ENCODE measurements around the gene SAA4.
"Not testable (repeated sequence)": the region's sequence is repeated elsewhere in the genome, so short reads cannot be mapped to it uniquely, and the experiment has no call there.

Gene SAA4

DNA sequence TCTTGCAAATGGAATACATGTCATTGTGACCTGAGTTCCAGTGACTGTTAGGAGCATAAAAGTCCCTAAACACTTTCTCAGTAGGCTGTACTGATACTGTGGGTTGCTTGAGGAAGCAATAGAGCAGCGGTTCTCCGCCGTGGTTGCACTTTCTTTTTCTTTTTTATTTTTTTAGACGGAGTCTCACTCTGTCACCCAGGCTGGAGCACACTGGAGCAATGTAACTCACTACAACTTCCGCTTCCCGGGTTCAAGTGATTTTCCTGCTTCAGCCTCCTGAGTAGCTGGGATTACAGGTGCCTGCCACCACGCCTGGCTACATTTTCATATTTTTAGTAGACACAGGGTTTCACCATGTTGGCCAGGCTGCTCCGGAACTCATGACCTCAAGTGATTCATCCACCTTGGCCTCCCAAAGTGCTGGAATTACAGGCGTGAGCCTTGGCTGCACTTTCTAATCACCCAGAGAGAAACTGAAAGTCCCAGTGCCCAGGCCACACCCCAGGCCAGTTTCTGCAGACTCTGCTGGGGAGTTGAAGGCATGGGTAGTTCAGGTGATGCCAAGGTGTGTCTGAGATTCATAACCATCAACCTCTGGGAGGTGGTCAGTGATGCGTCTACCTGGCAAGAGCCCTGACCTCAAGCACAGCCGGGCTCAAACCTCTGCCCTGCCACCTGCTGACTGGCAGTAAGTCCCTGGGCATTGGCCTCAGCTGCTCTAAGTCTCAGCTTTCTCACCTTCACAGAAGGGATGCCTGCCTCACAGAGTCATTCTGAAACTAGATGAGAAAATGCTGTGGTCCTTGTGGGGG, 10.0 kb upstream of the SAA4 start:
- peak; percentile 73 for DNase-seq

DNA sequence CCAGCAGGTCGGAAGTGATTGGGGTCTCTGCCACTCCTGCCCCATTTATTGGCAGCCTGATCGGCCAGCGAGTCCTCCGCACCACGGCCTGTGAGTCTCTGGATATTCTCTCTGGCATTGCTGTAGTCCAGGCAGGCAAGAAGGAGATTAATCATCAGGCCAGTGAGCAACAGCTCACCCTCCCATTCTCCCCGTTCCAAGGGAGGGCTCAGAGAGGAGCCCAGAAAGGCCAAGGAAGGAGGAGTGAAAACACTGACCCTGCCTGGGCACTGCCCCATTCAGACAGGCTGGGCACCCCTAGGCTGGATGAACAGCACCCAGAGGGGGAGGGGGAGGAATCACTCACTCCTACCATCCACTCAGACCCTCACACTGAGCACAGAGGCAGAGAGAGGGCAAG, 8.8 kb upstream of the SAA4 start:
- DNase-seq, result no peak

DNA sequence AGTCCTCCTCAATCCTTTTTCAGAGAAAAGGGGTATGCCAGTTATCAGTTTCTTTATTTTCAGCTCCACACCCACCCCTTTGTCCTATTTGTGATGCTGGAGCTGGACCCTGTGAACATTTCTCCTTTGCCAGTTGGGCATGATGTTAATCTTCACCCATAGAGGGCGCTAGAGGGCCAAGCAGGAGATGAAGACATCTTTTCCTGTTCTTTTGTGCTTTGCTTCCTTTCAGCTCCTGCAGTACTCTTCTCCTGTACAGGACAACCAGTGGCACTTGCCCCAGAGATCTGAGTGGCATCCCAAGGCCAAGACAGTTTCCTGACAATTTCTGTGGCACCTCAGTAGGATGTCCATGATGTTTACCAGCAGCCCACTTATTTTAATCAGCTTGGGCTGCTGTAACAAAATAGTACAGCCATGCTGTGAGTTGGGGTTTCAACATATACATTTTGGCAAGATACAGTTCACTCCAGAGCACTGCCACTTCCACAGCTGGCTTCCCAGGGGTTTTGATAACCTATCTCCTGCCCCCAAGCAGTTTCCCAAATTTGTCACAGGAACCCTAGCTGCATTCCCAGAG, 7.3 kb upstream of the SAA4 start:
- DNase-seq, result peak; percentile 88

DNA sequence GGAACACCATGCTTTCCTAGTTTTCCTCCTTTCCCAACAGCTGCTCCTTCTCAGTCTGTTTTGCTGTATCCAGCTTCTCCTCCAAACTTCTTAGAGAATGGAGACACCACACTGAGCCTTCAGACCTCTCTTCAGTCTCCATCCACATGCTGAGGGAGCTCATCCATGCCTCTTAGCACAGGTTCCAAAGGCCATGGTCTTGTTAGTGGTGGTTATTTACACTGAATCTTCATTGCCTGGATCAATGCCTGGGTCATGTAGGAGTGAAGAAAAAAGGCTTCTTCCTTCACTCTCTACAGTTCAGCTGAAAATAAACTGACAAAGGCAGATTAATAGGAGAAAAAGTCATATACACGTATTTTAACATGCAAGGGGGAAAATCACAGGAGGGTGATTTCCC, 3.1 kb upstream of the SAA4 start:
- no peak for DNase-seq

DNA sequence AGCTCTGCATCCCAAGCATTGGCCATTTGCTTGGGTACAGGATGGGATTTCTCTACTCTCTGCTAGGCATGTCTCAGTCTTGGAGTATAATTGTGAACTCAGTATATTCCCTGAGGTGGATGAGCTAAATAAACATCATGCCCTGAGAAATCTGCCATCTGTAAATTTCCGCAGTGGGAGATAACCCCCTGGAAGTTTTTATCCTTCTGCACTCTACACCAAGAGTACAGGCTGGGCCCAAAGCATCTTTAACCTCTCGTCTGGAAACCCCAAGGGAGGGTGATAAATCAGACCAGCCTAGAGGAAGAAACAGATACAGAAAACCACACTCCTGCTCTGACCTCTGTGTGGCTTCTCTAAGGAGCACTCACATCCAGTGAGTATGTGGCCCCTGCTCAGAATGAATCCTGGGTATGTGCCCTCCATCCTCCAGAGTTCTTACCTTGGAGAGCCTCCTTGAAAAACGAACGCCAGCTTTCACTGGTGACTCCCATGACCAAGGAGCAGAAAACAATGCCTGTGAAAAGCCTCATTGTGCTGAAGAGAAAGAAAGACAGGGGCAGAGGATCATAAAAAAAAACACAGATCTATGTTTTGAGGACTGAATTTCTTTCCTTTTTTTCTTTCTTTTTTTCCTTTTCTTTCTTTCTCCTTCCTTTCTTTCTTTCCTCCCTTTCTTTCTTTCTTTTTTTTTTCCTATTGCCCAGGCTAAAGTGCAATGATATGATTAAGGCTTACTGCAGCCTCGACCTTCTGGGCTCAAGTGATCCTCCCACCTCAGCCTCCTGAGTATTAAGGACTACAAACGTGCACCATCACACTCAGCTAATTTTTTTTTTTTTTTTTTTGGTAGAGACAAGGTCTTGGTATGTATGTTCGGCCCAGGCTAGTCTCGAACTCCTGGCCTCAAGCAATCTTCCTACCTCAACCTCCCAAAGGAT, 938 bp downstream of the SAA4 start:
- no peak for DNase-seq

DNA sequence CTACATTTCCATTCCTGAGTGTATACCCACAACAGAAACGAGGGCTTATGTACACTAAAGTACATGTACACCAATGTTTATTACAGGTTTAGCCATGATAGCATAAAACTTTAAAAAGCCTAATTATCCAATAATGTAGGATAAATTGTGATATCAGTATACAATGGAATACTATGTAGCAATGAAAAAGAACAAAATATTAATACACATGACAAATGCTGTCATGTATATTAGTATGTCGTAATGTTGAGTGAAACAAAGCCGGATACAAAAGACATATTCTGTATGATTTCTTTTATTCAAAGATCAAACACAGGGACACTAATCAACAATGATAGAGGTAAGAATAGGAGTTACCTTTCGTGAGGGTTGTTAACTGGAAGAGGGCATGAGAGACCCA, 2.7 kb downstream of the SAA4 start:
- DNase-seq, result no peak

DNA sequence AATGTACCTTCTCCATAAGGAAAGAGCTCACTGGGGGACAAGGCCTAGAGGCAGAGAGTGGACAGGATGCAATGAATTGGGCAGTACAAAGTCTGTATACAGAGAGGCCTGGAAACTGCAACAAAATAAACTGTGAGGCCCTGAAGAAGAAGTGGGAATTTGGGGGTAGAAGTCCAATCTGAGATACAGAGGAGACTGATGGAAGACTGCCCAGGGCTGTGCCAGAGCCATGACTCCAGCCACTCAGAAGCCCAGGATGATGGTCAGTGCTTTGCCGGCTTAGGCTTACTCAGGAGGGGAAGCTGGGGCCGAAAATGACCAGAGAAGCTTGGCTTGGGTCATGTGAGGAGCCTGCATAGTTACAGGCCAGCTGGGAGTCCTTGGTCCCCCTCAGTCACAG, 5.7 kb downstream of the SAA4 start:
- no peak for DNase-seq

DNA sequence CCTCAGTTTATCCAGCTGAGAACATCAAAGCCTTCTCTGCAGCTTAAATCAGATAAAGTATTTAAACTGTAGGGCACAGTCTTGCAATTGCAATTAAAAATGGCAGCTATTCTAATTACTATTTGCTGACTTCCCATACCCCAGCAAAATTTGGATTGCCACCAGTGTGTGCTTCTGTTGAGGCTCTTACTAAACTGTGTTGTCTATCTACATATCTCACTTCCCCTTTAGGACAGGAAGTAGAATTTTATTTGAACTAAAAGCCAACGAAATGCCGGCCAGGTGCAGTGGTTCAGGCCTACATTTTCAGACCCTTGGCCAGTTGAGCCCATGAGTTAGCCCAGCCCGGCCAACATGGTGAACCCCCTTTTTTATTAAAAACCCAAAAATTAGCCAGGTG, 7.1 kb downstream of the SAA4 start:
- DNase-seq, result no peak

DNA sequence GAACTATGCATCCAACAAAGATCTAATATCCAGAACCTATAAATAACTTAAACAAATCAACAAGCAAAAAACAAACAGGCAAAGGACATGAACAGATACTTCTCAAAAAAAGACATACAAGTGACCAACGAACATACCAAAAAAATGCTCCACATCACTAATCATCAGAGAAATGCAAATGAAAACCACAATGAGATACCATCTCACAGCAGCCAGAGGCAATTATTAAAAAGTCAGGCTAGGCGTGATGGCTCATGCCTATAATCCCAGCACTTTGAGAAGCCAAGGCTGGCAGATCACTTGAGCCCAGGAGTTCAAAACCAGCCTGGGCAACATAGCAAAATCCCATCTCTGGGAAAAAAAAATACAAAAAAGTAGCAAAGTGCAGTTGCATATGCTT, 10.7 kb downstream of the SAA4 start:
- no peak for DNase-seq

DNA sequence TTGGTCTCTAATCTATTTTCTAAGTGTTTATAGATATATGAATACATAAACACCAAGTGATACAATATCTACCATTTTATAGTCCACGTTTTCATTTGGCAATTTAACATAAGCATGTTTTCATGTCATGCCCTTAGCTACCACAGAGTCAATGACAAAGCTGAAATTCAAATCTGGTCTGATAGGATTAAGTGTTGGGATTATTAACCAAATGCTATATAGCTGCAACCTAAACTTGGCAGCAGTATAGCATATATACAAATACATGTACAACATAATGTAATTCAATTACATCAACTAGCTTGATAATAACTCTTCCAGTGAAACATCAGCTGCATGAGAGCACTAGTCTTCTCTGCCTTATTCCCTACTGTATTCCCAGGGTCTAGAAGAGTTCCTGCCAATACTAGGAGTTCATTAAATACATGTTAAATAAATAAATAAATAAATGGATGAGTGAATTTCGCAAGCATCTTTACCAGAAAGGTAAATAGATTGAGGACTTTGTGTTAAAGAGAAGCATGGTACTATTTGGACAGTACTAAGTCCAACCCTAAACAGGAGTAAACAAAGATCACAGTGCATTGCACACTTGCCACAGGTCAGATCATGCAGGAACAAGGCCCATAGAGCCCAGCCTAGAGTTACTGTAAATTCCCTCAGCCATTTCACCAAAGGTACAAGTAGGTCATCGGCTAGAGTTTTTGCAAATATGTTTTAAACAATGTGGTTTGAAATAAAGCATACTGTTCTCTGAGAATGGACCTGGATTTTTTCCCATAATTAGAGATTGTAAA, 12.8 kb downstream of the SAA4 start:
- no peak for DNase-seq

DNA sequence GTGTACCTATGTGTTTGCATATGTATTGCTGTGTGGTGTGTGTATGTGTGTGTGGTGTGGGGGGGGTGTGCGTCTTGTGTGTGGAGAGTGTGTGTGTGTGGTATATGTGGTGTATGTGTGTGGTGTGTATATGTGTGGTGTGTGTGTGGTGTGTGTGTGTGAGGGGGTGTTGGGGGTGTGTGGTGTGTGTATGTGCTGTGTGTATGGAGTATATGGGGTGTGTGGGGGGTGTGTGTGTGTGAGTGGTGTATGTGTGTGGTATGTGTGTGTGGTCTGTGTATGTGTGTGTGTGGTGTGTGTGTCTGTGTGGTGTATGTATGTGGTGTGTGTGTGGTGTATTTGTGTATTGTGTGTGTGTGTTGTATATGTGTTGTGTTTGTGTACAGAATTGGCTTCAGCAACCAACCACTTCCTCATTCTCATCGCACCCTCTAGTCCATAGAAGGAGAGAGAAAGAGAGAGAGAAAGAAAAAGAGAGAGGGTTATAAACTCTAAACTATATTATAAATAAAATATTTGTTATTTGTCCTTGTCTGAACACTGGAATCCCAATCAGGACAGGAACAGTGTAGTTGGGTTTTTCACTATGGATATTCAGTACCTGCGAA, 13.7 kb downstream of the SAA4 start:
- no peak for DNase-seq

DNA sequence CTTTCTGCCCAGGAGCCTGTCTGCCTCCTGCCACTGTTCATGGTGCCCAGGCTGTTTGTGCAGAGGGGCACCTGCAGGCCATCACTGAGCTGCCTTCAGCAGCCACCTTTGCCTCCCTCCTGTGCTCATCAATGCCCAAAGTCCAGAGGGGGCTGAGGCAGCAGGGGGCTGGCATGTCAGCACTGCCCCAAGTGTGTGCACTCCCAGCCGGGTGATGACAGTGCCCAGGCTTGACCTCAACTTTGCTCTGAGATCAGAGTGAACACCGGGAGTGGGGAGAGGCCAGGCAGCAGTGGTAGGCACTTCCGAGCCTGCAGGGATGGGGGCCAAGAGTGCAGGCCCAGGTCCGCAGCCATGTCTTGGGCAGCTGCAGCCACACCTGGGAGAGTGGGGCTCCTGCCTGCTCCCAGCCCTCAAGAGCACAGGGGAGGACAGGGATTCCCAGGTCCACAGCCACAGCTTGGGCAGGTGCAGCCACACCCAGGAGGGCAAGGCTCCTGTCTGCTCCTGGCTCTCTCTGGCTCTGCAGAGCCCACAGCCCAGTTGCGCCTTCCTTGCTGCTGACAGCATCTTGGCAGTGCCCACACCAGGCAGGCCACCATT, 15.2 kb downstream of the SAA4 start:
- no peak for DNase-seq

DNA sequence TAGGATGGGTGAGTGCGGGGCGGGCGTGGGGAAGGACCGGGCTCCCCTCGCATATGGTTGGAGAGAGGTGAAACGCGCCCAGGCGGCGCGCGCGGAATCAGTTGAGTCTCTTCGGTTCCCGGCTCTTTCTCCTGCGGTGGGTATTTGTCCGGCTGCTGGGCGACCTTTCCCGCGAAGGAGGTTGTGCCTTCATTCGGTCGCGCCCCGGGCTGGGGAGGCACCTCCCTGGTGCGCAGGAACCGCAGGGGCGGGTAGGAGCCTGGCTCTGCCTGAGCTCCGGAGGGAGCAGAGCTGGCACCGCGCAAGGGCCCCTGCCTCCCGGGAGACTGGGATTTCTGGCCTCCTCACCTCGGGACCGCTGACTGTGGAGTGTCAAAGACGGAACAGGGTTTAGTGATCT, 27.5 kb downstream of the SAA4 start:
- no peak for DNase-seq

DNA sequence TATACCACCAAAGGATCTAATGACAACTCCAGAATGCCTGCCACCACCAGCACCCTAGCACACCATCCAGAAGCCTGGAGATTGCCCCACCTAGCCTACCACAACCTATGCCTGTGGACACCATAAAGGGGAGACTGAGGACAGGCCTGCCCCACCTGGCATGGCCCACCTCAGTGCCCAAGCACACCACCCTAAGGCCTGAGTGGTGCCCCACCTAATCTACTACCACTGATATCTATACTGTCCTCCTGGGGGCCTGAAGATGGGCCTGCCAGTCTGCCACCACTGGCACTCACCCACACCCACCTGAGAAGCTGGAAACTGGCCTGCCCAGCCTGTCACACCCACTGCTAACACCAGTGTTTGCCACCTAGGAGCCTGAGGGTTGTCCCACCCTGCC, 31.8 kb downstream of the SAA4 start:
- no peak for DNase-seq

DNA sequence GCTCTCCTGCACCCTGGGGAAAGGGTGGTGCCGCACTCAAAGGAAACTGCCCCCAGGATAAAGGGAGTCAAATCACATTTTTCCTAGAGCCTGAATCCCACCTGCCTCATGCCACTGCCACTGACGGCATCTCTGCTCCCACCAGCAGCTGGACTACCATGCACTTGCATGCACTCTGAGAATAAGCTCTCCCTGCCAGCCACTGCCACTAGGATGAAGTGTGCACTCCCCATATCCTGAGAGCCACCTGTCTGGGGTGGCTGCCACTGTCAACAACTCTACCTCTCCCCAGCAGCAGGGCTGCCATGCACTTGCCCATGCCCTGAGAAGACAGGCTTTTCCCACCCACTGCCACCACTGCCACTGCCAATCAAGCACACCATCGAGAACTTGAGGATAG, 32.4 kb downstream of the SAA4 start:
- DNase-seq, result no peak

DNA sequence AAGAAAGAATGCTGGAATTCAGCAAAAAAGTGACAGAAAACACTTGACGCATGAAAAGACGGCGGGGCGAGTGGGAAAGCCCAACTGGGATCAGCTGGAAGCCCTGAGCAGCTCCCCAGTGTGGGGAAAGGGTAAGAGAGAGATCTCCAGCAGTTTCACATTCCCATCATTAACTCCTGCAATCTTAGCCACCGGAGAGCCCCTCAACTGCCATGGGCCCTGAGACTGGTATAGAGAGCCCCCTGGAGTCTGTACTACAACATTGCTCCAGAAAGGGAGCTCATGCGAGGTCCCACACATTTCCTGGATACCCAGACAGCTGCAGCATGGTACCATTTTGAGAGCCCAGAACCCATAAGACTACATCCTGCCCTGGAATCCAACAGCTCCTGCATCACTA, 32.9 kb downstream of the SAA4 start:
- peak; percentile 28 for DNase-seq

DNA sequence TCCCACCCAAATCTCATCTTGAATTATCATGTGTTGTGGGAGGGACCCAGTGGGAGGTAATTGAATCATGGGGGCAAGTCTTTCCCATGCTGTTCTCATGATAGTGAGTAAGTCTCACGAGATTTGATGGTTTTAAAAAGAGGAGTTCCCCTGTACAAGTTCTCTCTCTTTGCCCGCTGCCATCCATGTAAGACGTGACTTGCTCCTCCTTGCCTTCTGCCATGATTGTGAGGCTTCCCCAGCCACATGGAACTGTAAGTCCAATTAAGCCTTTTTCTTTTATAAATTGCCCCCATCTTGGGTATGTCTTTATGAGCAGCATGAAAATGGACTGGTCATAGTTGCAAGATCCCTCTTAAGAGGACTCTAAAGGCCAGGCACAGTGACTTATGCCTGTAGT, 38.9 kb downstream of the SAA4 start:
- DNase-seq, result not testable (repeated sequence)

DNA sequence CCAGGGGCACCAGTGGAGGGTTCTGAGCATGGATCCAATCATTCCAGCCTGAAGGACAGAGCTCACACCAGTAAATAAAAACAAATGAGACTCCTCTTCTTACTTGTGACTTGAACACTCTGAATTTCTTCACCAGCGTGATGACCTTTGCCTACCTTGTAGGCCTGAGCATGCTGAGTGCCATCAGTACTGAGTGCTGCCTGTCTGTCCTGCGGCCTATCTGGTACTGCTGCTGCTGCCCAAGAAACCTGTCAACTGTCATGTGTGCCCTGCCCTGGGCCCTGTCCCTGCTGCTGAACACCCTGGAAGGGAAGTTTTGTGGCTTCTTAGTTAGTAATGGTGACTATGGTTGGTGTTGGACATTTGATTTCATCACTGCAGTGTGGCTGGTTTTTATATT, 40.1 kb downstream of the SAA4 start:
- DNase-seq, result no peak

DNA sequence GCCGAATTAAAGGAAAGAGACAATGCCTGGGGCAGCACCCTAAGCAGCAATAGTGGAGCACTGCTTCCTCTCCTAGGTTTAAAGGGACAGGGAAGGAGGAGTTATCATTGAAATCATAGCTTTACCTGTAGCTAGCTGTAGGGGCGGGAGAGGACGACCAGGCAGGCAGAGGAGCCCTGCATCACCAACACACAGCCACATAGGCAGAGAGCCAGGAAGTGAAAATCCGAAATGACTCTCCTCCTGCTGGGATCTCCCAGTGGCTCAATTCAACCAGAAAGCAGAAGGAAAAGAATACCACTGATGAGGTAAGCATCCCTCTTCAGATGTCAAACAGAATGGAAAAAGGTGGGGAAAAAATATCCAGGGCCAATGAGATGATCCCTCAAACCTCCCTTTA, 43.6 kb downstream of the SAA4 start:
- DNase-seq, result no peak

DNA sequence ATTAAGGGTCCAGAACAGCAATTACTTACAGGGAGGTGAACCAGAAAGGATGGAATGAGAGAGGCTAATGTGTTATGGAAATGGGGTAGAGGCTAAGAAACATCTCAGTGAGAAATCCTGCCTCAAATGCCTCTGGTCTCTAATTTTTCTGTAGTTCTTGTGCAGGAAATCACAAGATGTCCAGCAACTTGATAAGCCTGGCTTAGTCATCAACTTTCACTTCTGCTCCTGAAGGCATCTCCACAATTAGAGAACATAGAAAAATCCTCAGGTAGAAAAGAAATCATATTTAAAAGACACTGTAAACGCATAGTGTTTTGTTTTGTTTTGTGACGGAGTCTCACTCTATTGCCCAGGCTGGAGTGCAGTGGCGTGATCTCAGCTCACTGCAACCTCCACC, 45.2 kb downstream of the SAA4 start:
- DNase-seq, result no peak

DNA sequence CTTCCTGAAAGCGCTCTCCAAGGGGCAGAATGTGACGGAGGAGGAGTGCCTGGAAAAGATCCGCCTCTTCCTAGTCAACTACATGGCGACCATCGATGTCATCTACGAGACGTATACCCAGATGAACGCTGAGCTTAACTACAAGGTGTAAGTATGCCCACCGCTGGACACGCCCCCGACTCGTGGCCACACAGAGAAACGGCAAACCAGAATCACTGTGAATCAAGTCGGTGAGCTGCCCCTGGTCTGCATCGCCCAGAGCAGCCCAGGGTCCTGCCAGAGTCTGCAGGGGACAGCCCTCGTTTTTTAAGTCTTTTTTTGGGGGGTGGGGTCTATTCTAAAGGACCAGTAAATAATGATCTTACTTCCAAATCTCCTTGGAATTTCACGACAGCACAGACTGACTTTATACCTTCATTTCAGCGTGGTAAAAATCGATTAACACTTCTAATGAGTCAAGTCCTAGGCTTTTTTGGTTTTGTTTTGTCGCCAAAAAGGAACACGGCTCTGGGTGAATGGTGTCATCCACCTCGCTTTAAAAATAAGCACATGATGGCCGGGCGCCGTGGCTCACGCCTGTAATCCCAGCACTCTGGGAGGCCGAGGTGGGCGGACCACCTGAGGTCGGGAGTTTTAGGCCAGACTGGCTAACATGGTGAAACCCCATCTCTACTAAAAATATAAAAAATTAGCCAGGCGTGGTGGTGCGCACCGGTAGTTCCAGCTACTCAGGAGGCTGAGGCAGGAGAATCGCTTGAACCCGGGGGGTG, 46.9 kb downstream of the SAA4 start:
- not testable (repeated sequence) for DNase-seq
